ENCODE measurements around the gene EMP3. TPM values are rescaled to one million over a fixed set of nuclear protein-coding genes. Genes with fewer than 3 reads are reported as not detected.

Gene EMP3
- total and polyA plus RNA-seq, 2 of the 4 experiments (the other 2 are of a cell fraction) = 147 to 632 TPM

GRCh38 chr19:48292798-48293197 is 32.6 kb upstream of the EMP3 start:
- H2AFZ ChIP-seq (replicated peaks; ENCODE audit: low read length, poor library complexity) = peak overlapping the region; percentile 2
- BruUV-seq (replicated peaks) = no TSS peak
- no peak overlapping the region for H2BK15ac ChIP-seq (ENCODE audit: low read depth, low read length)
- H2AK9ac ChIP-seq (replicated peaks; ENCODE audit: low read depth, low read length, poor library complexity) = no peak overlapping the region
- H2BK5ac ChIP-seq (ENCODE audit: low read depth, low read length, poor library complexity, severe bottlenecking) = no peak overlapping the region
- no peak overlapping the region for H3K27ac ChIP-seq (ENCODE audit: insufficient read depth, low read length)
- POLR2A ChIA-PET (ENCODE audit: unreplicated experiment) = no interaction called here
- H3K4me2 ChIP-seq (ENCODE audit: low read depth, low read length) = no peak overlapping the region
- H3K36me3 ChIP-seq (ENCODE audit: control insufficient read depth, insufficient read depth, low read length) = no peaks in the 10 kb centered on the region
- H4K8ac ChIP-seq (ENCODE audit: low read depth in 2 of 2, low read length in 2 of 2) = no peak overlapping the region
- no peaks in the 10 kb centered on the region for H3K79me1 ChIP-seq (ENCODE audit: low read depth in 1 of 2, low read length in 2 of 2)
- H3K56ac ChIP-seq (ENCODE audit: extremely low read depth, insufficient read depth, low read length) = no peak overlapping the region
- no peak overlapping the region for H3K4ac ChIP-seq (ENCODE audit: low read depth, low read length)
- TF ChIP-seq BHLHE40 (IDR thresholded peaks at IDR 0.05; ENCODE audit: low read depth, low read length) (no peak), MXI1 (IDR thresholded peaks at IDR 0.05; ENCODE audit: borderline replicate concordance, low read depth, low read length) (no peak), CHD1 (IDR thresholded peaks at IDR 0.05; ENCODE audit: low read depth, low read length) (no peak), RCOR1 (IDR thresholded peaks at IDR 0.05; ENCODE audit: insufficient replicate concordance, low read length) (no peak), ELK1 (IDR thresholded peaks at IDR 0.05; ENCODE audit: borderline replicate concordance, low read depth, low read length) (no peak), MAZ (IDR thresholded peaks at IDR 0.05; ENCODE audit: borderline replicate concordance, low read depth, low read length) (no peak), CTCF (conservative IDR thresholded peaks at IDR 0.05; ENCODE audit: low read depth, low read length) (no peak), CEBPB (IDR thresholded peaks at IDR 0.05; ENCODE audit: low read depth, low read length) (no peak), POLR2A (IDR thresholded peaks at IDR 0.05; ENCODE audit: low read depth, low read length) (no peak)
- dilution Hi-C loops (cut with HindIII; ENCODE audit: low sequenced_read_pairs, unreplicated experiment) (no loop called here), intact Hi-C loops (cut with micrococcal nuclease) (no loop called here), in situ Hi-C loops (cut with MboI; ENCODE audit: low sequenced_read_pairs) (no loop called here)
- no peaks in the 10 kb centered on the region; the same call in 1 of the 2 replicates for H3K27me3 ChIP-seq (ENCODE audit: control insufficient read depth, insufficient read depth, low read length)
- H3K18ac ChIP-seq (ENCODE audit: low read depth, low read length) = no peak overlapping the region
- H3K4me3 ChIP-seq (ENCODE audit: insufficient read depth, low read depth, low read length) = no peak overlapping the region
- H4K5ac ChIP-seq (ENCODE audit: low read depth, low read length) = no peak overlapping the region
- peaks cover 5% of the 10 kb centered on the region for H3K4me1 ChIP-seq (ENCODE audit: control insufficient read depth, insufficient read depth, low read length)
- peak; percentile 93 for DNase-seq
- no peaks in the 10 kb centered on the region for H3K9me3 ChIP-seq (ENCODE audit: control insufficient read depth, insufficient read depth, low read length)
- no peak overlapping the region for H2BK20ac ChIP-seq (ENCODE audit: low read depth, low read length)
- no peak overlapping the region; the same call in 1 of the 2 replicates for H2AK5ac ChIP-seq (ENCODE audit: low read depth, low read length)
- H3K23ac ChIP-seq (ENCODE audit: low read depth, low read length) = no peak overlapping the region
- H3K14ac ChIP-seq (replicated peaks; ENCODE audit: low read depth, low read length) = no peak overlapping the region
- CTCF ChIA-PET = interaction anchor here (0.7 to 1.5 kb wide), 2 partner anchors 32 to 37 kb away, joined by 3 to 4 read pairs; partner anchors contain the start of gene CARD8
- no peak overlapping the region for H2BK120ac ChIP-seq (ENCODE audit: low read depth, low read length)
- no peak overlapping the region for H4K91ac ChIP-seq (ENCODE audit: insufficient read depth, low read depth, low read length)
- WGBS, 2 experiments (ENCODE audit: extremely low coverage in 2 of 2, insufficient read length in 1 of 2) = no CpG with 5 or more reads among the region's 4 CpGs
- H4K20me1 ChIP-seq (ENCODE audit: insufficient read depth, low read length) = no peaks in the 10 kb centered on the region
- no peaks in the 10 kb centered on the region for H3K9me1 ChIP-seq (ENCODE audit: insufficient read depth, low read length)
- no peak overlapping the region for H3K9ac ChIP-seq (ENCODE audit: low read depth, low read length)
- peak; percentile 69 for ATAC-seq (ENCODE audit: low read depth)

Data from IMR-90 (cell line).